Measurements from ENCODE around the gene ATP6V1C2. TPM values are rescaled to one million over a fixed set of nuclear protein-coding genes. Genes with fewer than 3 reads are reported as not detected.
"Not testable (repeated sequence)": the region's sequence is repeated elsewhere in the genome, so short reads cannot be mapped to it uniquely, and the experiment has no call there.

The ATP6V1C2 gene
- total RNA-seq, 1 experiment from 2014 or later = not detected

GRCh38 chr2:10779776-10780490 lies 58.5 kb downstream of the ATP6V1C2 start:
- no peak overlapping the region for H2AFZ ChIP-seq
- H4K20me1 ChIP-seq (ENCODE audit: insufficient read depth) = peaks cover 2% of the 10 kb centered on the region; the same call in 1 of the 2 replicates
- no peak overlapping the region for H3K4me3 ChIP-seq

GRCh38 chr2:10780491-10780820 lies 59.0 kb downstream of the ATP6V1C2 start:
- intact Hi-C loops (cut with micrococcal nuclease; ENCODE audit: unreplicated experiment) = no loop called here

More at GRCh38 chr2:10779776-10780490, 58.5 kb downstream of the ATP6V1C2 start:
- Histone ChIP-seq H3K27me3 (ENCODE audit: insufficient read depth, low read depth) (no peaks in the 10 kb centered on the region), H3K9me3 (ENCODE audit: insufficient read depth, low read depth) (no peaks in the 10 kb centered on the region), H3K27ac (no peak overlapping the region), H3K36me3 (ENCODE audit: low read depth) (peaks cover 30% of the 10 kb centered on the region), H3K4me1 (replicated peaks; ENCODE audit: insufficient read depth) (no peaks in the 10 kb centered on the region), H3K9me2 (ENCODE audit: insufficient read depth) (no peaks in the 10 kb centered on the region), H3K79me2 (ENCODE audit: low read depth) (no peaks in the 10 kb centered on the region), H3K4me2 (no peak overlapping the region), H3F3A (ENCODE audit: insufficient read depth, low read depth) (peaks cover 12% of the 10 kb centered on the region; the same call in 1 of the 2 replicates)
- CTCF ChIA-PET = no interaction called here
- BruUV-seq (replicated peaks) = no TSS peak
- POLR2A ChIA-PET (ENCODE audit: unreplicated experiment) = interaction anchor here (0.7 kb wide), 1 partner anchor 9 kb away, joined by 7 read pairs; no protein-coding TSS in a partner anchor
- DNase-seq = no peak
- intact Hi-C loops (cut with micrococcal nuclease; ENCODE audit: unreplicated experiment) = no loop called here
- TF ChIP-seq EZH2 (IDR thresholded peaks at IDR 0.05; ENCODE audit: low read depth) = no peak
- TF ChIP-seq, protein P1, sequence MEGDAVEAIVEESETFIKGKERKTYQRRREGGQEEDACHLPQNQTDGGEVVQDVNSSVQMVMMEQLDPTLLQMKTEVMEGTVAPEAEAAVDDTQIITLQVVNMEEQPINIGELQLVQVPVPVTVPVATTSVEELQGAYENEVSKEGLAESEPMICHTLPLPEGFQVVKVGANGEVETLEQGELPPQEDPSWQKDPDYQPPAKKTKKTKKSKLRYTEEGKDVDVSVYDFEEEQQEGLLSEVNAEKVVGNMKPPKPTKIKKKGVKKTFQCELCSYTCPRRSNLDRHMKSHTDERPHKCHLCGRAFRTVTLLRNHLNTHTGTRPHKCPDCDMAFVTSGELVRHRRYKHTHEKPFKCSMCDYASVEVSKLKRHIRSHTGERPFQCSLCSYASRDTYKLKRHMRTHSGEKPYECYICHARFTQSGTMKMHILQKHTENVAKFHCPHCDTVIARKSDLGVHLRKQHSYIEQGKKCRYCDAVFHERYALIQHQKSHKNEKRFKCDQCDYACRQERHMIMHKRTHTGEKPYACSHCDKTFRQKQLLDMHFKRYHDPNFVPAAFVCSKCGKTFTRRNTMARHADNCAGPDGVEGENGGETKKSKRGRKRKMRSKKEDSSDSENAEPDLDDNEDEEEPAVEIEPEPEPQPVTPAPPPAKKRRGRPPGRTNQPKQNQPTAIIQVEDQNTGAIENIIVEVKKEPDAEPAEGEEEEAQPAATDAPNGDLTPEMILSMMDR (conservative IDR thresholded peaks at IDR 0.05) = no peak

GRCh38 chr2:10780821-10781220 lies 59.4 kb downstream of the ATP6V1C2 start:
- POLR2A ChIA-PET (ENCODE audit: unreplicated experiment); H3K4me1 ChIP-seq (replicated peaks; ENCODE audit: insufficient read depth); H3K9me3 ChIP-seq (ENCODE audit: insufficient read depth, low read depth); H3K79me2 ChIP-seq (ENCODE audit: low read depth); H3K4me2 ChIP-seq; H3K4me3 ChIP-seq; intact Hi-C loops (cut with micrococcal nuclease; ENCODE audit: unreplicated experiment); CTCF ChIA-PET; H4K20me1 ChIP-seq (ENCODE audit: insufficient read depth); H3K9me2 ChIP-seq (ENCODE audit: insufficient read depth); H2AFZ ChIP-seq; H3K27me3 ChIP-seq (ENCODE audit: insufficient read depth, low read depth); DNase-seq; BruUV-seq (replicated peaks); H3K27ac ChIP-seq: not testable (repeated sequence)
- Histone ChIP-seq H3F3A (ENCODE audit: insufficient read depth, low read depth) (peaks cover 12% of the 10 kb centered on the region; the same call in 1 of the 2 replicates), H3K36me3 (ENCODE audit: low read depth) (peaks cover 30% of the 10 kb centered on the region)

More at GRCh38 chr2:10780491-10780820, 59.0 kb downstream of the ATP6V1C2 start:
- no peak for TF ChIP-seq EZH2 (IDR thresholded peaks at IDR 0.05; ENCODE audit: low read depth)
- TF ChIP-seq, protein P1 (conservative IDR thresholded peaks at IDR 0.05) = no peak
- Histone ChIP-seq H3K4me2 (no peak overlapping the region), H2AFZ (no peak overlapping the region), H3F3A (ENCODE audit: insufficient read depth, low read depth) (peaks cover 12% of the 10 kb centered on the region; the same call in 1 of the 2 replicates), H4K20me1 (ENCODE audit: insufficient read depth) (peaks cover 7% of the 10 kb centered on the region; the same call in 1 of the 2 replicates), H3K27me3 (ENCODE audit: insufficient read depth, low read depth) (no peaks in the 10 kb centered on the region), H3K4me1 (replicated peaks; ENCODE audit: insufficient read depth) (no peaks in the 10 kb centered on the region), H3K27ac (no peak overlapping the region), H3K9me3 (ENCODE audit: insufficient read depth, low read depth) (no peaks in the 10 kb centered on the region), H3K4me3 (no peak overlapping the region), H3K36me3 (ENCODE audit: low read depth) (peaks cover 30% of the 10 kb centered on the region), H3K79me2 (ENCODE audit: low read depth) (no peaks in the 10 kb centered on the region), H3K9me2 (ENCODE audit: insufficient read depth) (no peaks in the 10 kb centered on the region)
- no peak for DNase-seq
- POLR2A ChIA-PET (ENCODE audit: unreplicated experiment) = no interaction called here
- CTCF ChIA-PET = no interaction called here
- no TSS peak for BruUV-seq (replicated peaks)

Measured in PC-9 (cell line).